Activated CD8-positive, alpha-beta memory T cell treated with anti-CD3 and anti-CD28 coated beads for 36 hours (primary cell): ENCODE data around the gene TMEM259. TPM values are rescaled to one million over a fixed set of nuclear protein-coding genes. Genes with fewer than 3 reads are reported as not detected.

ENCODE experiments used
- CTCF ChIA-PET: fragments of 350-600 bp; sonication (Branson Sonifier 250); formaldehyde crosslinking; loops from one replicate; lab custom pipeline; 2021; ENCODE audit warnings: antibody characterized with exemption; lab: Charles Lee
- POLR2A ChIA-PET: fragments of 350-600 bp; sonication (Branson Sonifier 250); formaldehyde crosslinking; loops from one replicate; lab custom pipeline; 2021; ENCODE audit warnings: antibody characterized with exemption; lab: Charles Lee
- total RNA-seq, 2 experiments: library from RNA; stranded (reverse); gene quantifications; one replicate each; pipeline ENCODE4 v1.2.3, GENCODE V29; 2021

TMEM259 gene
- total RNA-seq, 2 experiments from 2014 or later = 132 to 141 TPM

- POLR2A ChIA-PET = interaction anchor here (0.5 to 0.6 kb wide), 2 partner anchors 13 to 375 kb away, joined by 9 to 11 read pairs; no protein-coding TSS in a partner anchor
- CTCF ChIA-PET = no interaction called here
Measured at GRCh38 chr19:1061987-1062386, 41.1 kb upstream of the TMEM259 start.

GRCh38 chr19:1060689-1061088 is 39.8 kb upstream of the TMEM259 start:
- CTCF ChIA-PET = interaction anchor here (0.7 to 1.1 kb wide), 2 partner anchors 17 to 65 kb away, joined by 3 read pairs; no protein-coding TSS in a partner anchor
- POLR2A ChIA-PET = no interaction called here

- POLR2A ChIA-PET = interaction anchor here (1.1 kb wide), 1 partner anchor 33 kb away, joined by 3 read pairs; no protein-coding TSS in a partner anchor
- CTCF ChIA-PET = interaction anchor here (0.8 to 1.8 kb wide), 4 partner anchors 10 to 208 kb away, joined by 3 to 5 read pairs (median 4); no protein-coding TSS in a partner anchor
Measured at GRCh38 chr19:1058112-1058511, 37.2 kb upstream of the TMEM259 start.

GRCh38 chr19:1057176-1057855 is 36.4 kb upstream of the TMEM259 start:
- POLR2A ChIA-PET = interaction anchor here (0.5 to 1.1 kb wide), 4 partner anchors 9 to 212 kb away, joined by 3 to 5 read pairs (median 3); no protein-coding TSS in a partner anchor
- CTCF ChIA-PET = interaction anchor here (0.6 to 1.8 kb wide), 7 partner anchors 9 to 152 kb away, joined by 3 to 6 read pairs (median 4); partner anchors contain the start of gene RNU6-2

- POLR2A ChIA-PET = no interaction called here
- CTCF ChIA-PET = interaction anchor here (1.0 to 1.3 kb wide), 4 partner anchors 9 to 35 kb away, joined by 3 to 6 read pairs (median 3); partner anchors contain the start of genes ABCA7 and RNU6-2
Measured at GRCh38 chr19:1055886-1056620, 35.1 kb upstream of the TMEM259 start.

GRCh38 chr19:1055028-1055425 is 34.1 kb upstream of the TMEM259 start:
- CTCF ChIA-PET = interaction anchor here (1.2 kb wide), 1 partner anchor 16 kb away, joined by 3 read pairs; the partner anchor contains the start of gene ABCA7
- POLR2A ChIA-PET = no interaction called here

GRCh38 chr19:1054102-1055027 is 33.4 kb upstream of the TMEM259 start:
- POLR2A ChIA-PET = no interaction called here
- CTCF ChIA-PET = interaction anchor here (0.6 to 1.2 kb wide), 3 partner anchors 13 to 127 kb away, joined by 3 to 4 read pairs (median 3); partner anchors contain the start of genes ABCA7 and ARHGAP45

- CTCF ChIA-PET = interaction anchor here (0.6 to 1.0 kb wide), 2 partner anchors 14 to 126 kb away, joined by 3 to 4 read pairs; partner anchors contain the start of gene ARHGAP45
- POLR2A ChIA-PET = no interaction called here
Measured at GRCh38 chr19:1053176-1054101, 32.5 kb upstream of the TMEM259 start.

GRCh38 chr19:1052349-1052975 is 31.5 kb upstream of the TMEM259 start:
- ChIA-PET CTCF (no interaction called here), POLR2A (no interaction called here)

GRCh38 chr19:1051791-1052190 is 30.9 kb upstream of the TMEM259 start:
- CTCF ChIA-PET = no interaction called here
- POLR2A ChIA-PET = no interaction called here

GRCh38 chr19:1050989-1051788 is 30.3 kb upstream of the TMEM259 start:
- ChIA-PET CTCF (interaction anchor here (0.9 kb wide), 1 partner anchor 14 kb away, joined by 3 read pairs; no protein-coding TSS in a partner anchor), POLR2A (no interaction called here)

GRCh38 chr19:1049800-1050199 is 28.9 kb upstream of the TMEM259 start:
- CTCF ChIA-PET = no interaction called here
- POLR2A ChIA-PET = no interaction called here

GRCh38 chr19:1049106-1049505 is 28.2 kb upstream of the TMEM259 start:
- ChIA-PET POLR2A (no interaction called here), CTCF (interaction anchor here (1.6 kb wide), 1 partner anchor 9 kb away, joined by 5 read pairs; no protein-coding TSS in a partner anchor)

GRCh38 chr19:1047696-1048147 is 26.8 kb upstream of the TMEM259 start:
- POLR2A ChIA-PET = interaction anchor here (0.7 to 1.0 kb wide), 2 partner anchors 10 to 247 kb away, joined by 5 to 13 read pairs; no protein-coding TSS in a partner anchor
- CTCF ChIA-PET = interaction anchor here (0.6 to 1.6 kb wide), 2 partner anchors 10 to 207 kb away, joined by 4 to 5 read pairs; partner anchors contain the start of gene PRTN3

GRCh38 chr19:1046836-1047695 is 26.1 kb upstream of the TMEM259 start:
- ChIA-PET CTCF (interaction anchor here (0.6 kb wide), 1 partner anchor 206 kb away, joined by 4 read pairs; the partner anchor contains the start of gene PRTN3), POLR2A (no interaction called here)
